ENCODE data around the gene FAM171A2. TPM values are rescaled to one million over a fixed set of nuclear protein-coding genes. Genes with fewer than 3 reads are reported as not detected.

Gene FAM171A2
- total and polyA plus RNA-seq, 2 of the 8 experiments (the other 6 are each of a cell fraction or from before 2014, with no cell fraction given) = 21.9 to 24.1 TPM

- Histone ChIP-seq H3K79me1 (ENCODE audit: low read depth, low read length) (peaks cover 11% of the 10 kb centered on the region), H2AFZ (ENCODE audit: low read length) (no peak overlapping the region), H3K9ac (replicated peaks in 1 of 4; ENCODE audit: extremely low read depth in 1 of 4, low read depth in 3 of 4, low read length in 3 of 4) (no peak overlapping the region), H3K4me1 (replicated peaks in 1 of 4; ENCODE audit: control insufficient read depth in 3 of 4, insufficient read depth in 4 of 4, low read length in 3 of 4) (peaks cover 0 to 12% (median 7%) of the 10 kb centered on the region in 4 experiments; a peak in 6 of 7 replicates), H2BK5ac (ENCODE audit: low read depth, low read length) (no peak overlapping the region), H4K5ac (ENCODE audit: insufficient read length, low read depth, low read length) (no peak overlapping the region), H3K27ac (ENCODE audit: low read depth, low read length) (no peak overlapping the region), H3K9me3 (ENCODE audit: insufficient read depth in 2 of 2, low read depth in 1 of 2, low read length in 1 of 2) (no peaks in the 10 kb centered on the region), H3K14ac (ENCODE audit: insufficient read length) (no peak overlapping the region), H3K27me3 (replicated peaks in 1 of 4; ENCODE audit: control insufficient read depth in 3 of 4, extremely low read depth in 1 of 4, insufficient read depth in 3 of 4, low read length in 3 of 4) (peaks cover 0 to 6% (median 0%) of the 10 kb centered on the region in 4 experiments; a peak in 5 of 7 replicates), H3K4me2 (ENCODE audit: insufficient read depth in 1 of 2, low read depth in 2 of 2, low read length in 2 of 2) (no peak overlapping the region), H2BK20ac (ENCODE audit: low read length) (no peak overlapping the region), H3K79me2 (ENCODE audit: control insufficient read depth in 1 of 2, insufficient read depth in 2 of 2, low read length in 2 of 2) (peaks cover 3 to 13% of the 10 kb centered on the region in 2 experiments; a peak in 3 of 4 replicates), H2BK120ac (replicated peaks; ENCODE audit: low read depth, low read length) (no peak overlapping the region), H4K8ac (ENCODE audit: extremely low read depth, insufficient read depth, low read length) (no peak overlapping the region), H2AK5ac (ENCODE audit: low read depth, low read length) (no peak overlapping the region), H3K18ac (ENCODE audit: extremely low read depth, low read length) (no peak overlapping the region), H4K91ac (replicated peaks; ENCODE audit: insufficient read length, low read length) (no peak overlapping the region), H3K36me3 (ENCODE audit: control insufficient read depth in 2 of 4, insufficient read depth in 4 of 4, low read length in 3 of 4) (peaks cover 7 to 30% (median 22%) of the 10 kb centered on the region in 4 experiments; a peak in 7 of 8 replicates), H4K20me1 (replicated peaks in 1 of 2; ENCODE audit: control insufficient read depth in 1 of 2, insufficient read depth in 2 of 2, low read length in 2 of 2) (peaks cover 3 to 17% of the 10 kb centered on the region in 2 experiments), H2BK15ac (ENCODE audit: low read length) (no peak overlapping the region), H2BK12ac (ENCODE audit: low read depth, low read length) (no peak overlapping the region), H3K23ac (ENCODE audit: insufficient read length) (no peak overlapping the region), H3K4me3 (ENCODE audit: extremely low read depth in 1 of 4, insufficient read depth in 2 of 4, low read depth in 3 of 4, low read length in 4 of 4) (no peak overlapping the region), H3K56ac (replicated peaks; ENCODE audit: insufficient read length, low read depth, low read length) (no peak overlapping the region), H3K4ac (replicated peaks; ENCODE audit: insufficient read length, low read depth, low read length) (no peak overlapping the region), H3K23me2 (ENCODE audit: low read depth, low read length) (peaks cover 13% of the 10 kb centered on the region; the same call in 1 of the 2 replicates)
- ChIA-PET CTCF (ENCODE audit: partially characterized antibody) (interaction anchor here (1.0 to 5.9 kb wide), 11 partner anchors 9 to 191 kb away, joined by 3 to 26 read pairs (median 4); partner anchors contain the start of gene RUNDC3A), POLR2A (ENCODE audit: partially characterized antibody) (interaction anchor here (1.0 to 14.6 kb wide), 5 partner anchors 9 to 120 kb away, joined by 3 to 135 read pairs (median 4); partner anchors contain the start of gene RUNDC3A)
- 94% methylated on average over 19 of the region's 21 CpGs; no CpG with 5 or more reads in 1 of the 2 experiments for WGBS, 2 experiments (ENCODE audit: extremely low coverage in 1 of 2, insufficient coverage in 1 of 2, insufficient read length in 1 of 2, insufficient replicate concordance in 2 of 2, low coverage in 1 of 2, low lambda C conversion rate in 2 of 2, missing lambda C conversion rate in 1 of 2)
- FAIRE-seq (no peak), DNase-seq (ENCODE audit: low read depth in 1 of 2, low spot score in 2 of 2) (no peak)
- TF ChIP-seq JUN (IDR thresholded peaks at IDR 0.05; ENCODE audit: low read depth, low read length) (no peak), SUZ12 (IDR thresholded peaks at IDR 0.05; ENCODE audit: low read length) (no peak)
These were observed 42.2 kb downstream of the FAM171A2 start for GRCh38 chr17:44321246-44322120.

All from H1 (cell line).